Measurements from ENCODE around the gene ZNF83.

ZNF83 gene

DNA sequence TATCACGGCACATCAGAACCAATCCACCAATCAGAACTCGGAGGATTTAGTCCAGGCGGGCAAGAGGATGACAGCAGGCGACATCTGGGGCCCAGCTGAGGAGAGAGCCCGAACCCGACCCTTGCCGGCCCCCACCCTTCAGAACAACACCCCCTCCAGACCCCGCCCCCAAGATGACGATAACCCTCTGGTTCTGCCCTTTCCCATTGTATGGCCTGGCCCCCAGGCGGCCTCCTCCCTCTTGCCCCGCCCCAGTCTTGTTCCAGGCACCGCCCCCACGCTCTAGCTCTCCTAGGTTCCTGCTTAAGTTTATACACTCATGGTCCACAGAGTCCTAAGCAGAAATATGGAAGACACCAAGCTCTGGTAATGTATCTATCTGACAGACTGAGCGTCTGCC is 2.8 kb upstream of the ZNF83 start:
- TF ChIP-seq FOXM1 (IDR thresholded peaks at IDR 0.05; ENCODE audit: borderline replicate concordance, low read depth) (no peak), RAD21 (IDR thresholded peaks at IDR 0.05; ENCODE audit: low read depth) (no peak), EGR1 (IDR thresholded peaks at IDR 0.05) (no peak), CEBPB (IDR thresholded peaks at IDR 0.05) (no peak), TCF12 (IDR thresholded peaks at IDR 0.05; ENCODE audit: low read depth) (no peak), TEAD4 (IDR thresholded peaks at IDR 0.05) (no peak)
- TF ChIP-seq, protein P1, sequence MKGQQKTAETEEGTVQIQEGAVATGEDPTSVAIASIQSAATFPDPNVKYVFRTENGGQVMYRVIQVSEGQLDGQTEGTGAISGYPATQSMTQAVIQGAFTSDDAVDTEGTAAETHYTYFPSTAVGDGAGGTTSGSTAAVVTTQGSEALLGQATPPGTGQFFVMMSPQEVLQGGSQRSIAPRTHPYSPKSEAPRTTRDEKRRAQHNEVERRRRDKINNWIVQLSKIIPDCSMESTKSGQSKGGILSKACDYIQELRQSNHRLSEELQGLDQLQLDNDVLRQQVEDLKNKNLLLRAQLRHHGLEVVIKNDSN (IDR thresholded peaks at IDR 0.05): no peak

DNA sequence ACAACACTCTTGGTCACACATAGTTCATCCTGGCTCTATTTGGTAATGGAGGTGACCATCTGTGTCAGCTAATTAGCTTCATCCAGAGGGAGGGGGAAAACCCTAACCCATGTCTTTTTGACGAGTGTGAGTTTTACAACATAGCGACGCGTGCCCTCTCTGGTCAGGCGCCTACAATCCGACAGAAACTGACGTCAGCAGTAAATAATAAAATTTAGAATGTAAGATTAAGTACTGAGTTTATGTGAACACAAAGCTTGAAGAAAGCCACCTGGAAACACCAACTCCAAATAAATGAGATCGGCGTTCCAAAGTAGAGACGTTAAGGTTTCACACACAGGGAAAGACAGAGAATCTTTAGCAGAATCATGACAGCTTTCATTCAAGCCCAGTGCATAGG is 1.8 kb upstream of the ZNF83 start:
- TF ChIP-seq EP300 (IDR thresholded peaks at IDR 0.05; ENCODE audit: borderline replicate concordance) (no peak), YY1 (IDR thresholded peaks at IDR 0.05; ENCODE audit: low read depth) (no peak), NFIC (IDR thresholded peaks at IDR 0.05) (no peak), TEAD4 (IDR thresholded peaks at IDR 0.05) (no peak), RAD21 (IDR thresholded peaks at IDR 0.05; ENCODE audit: low read depth) (no peak), TAF1 (IDR thresholded peaks at IDR 0.05; ENCODE audit: low read depth) (no peak), EGR1 (IDR thresholded peaks at IDR 0.05) (no peak), CREB1 (IDR thresholded peaks at IDR 0.05; ENCODE audit: low read depth) (no peak), ZBTB7A (IDR thresholded peaks at IDR 0.05; ENCODE audit: low read depth) (no peak), REST (IDR thresholded peaks at IDR 0.05; ENCODE audit: low read depth) (no peak), CEBPB (IDR thresholded peaks at IDR 0.05) (no peak), TCF12 (IDR thresholded peaks at IDR 0.05; ENCODE audit: low read depth) (no peak), FOXM1 (IDR thresholded peaks at IDR 0.05; ENCODE audit: borderline replicate concordance, low read depth) (no peak)
- TF ChIP-seq, protein P1 (IDR thresholded peaks at IDR 0.05): no peak
- TF ChIP-seq, protein P2, sequence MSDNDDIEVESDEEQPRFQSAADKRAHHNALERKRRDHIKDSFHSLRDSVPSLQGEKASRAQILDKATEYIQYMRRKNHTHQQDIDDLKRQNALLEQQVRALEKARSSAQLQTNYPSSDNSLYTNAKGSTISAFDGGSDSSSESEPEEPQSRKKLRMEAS (IDR thresholded peaks at IDR 0.05): no peak

- no peak for TF ChIP-seq ZBTB7A (IDR thresholded peaks at IDR 0.05; ENCODE audit: low read depth)
Measured at GRCh38 chr19:52638601-52639000, 446 bp upstream of the ZNF83 start.

DNA sequence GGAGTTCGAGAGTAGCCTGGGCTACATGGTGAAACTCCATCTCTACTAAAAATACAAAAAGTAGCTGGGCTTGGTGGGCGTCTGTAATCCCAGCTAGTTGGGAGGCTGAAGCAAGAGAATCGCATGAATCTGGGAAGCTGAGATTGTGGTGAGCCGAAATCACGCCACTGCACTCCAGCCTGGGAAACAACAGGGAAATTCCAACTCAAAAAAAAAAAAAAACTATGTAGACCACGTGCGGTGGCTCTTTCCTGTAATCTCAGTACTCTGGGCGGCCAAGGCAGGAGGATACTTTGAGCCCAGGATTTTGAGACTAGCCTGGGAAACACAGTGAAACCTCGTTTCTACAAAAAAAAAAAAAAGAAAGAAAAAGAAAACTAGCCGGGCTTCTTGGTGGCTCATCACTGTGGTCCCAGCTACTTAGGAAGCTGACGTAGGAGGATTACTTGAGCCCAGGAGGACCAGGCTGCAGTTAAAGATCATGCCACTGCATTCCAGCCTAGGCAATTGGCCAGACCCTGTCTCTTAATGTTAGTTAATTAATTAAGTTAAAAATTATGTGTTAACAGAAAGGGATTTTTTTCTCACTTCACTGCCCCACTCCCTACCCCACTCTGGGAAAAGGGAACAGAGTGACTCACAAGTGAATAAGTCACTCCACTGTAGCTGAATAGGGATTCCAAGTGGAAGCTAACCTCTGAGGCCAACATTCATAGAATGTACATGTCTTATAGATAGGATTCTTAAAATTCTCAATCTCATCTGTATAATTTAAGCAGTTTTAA is 2.2 kb downstream of the ZNF83 start:
- TF ChIP-seq CEBPB (IDR thresholded peaks at IDR 0.05) (no peak), TCF12 (IDR thresholded peaks at IDR 0.05; ENCODE audit: low read depth) (no peak), NFIC (IDR thresholded peaks at IDR 0.05) (no peak), TAF1 (IDR thresholded peaks at IDR 0.05; ENCODE audit: low read depth) (no peak), EP300 (IDR thresholded peaks at IDR 0.05; ENCODE audit: borderline replicate concordance) (no peak), YY1 (IDR thresholded peaks at IDR 0.05; ENCODE audit: low read depth) (no peak), EGR1 (IDR thresholded peaks at IDR 0.05) (no peak), CREB1 (IDR thresholded peaks at IDR 0.05; ENCODE audit: low read depth) (no peak), RAD21 (IDR thresholded peaks at IDR 0.05; ENCODE audit: low read depth) (no peak), TEAD4 (IDR thresholded peaks at IDR 0.05) (no peak), REST (IDR thresholded peaks at IDR 0.05; ENCODE audit: low read depth) (no peak), ZBTB7A (IDR thresholded peaks at IDR 0.05; ENCODE audit: low read depth) (no peak), FOXM1 (IDR thresholded peaks at IDR 0.05; ENCODE audit: borderline replicate concordance, low read depth) (no peak)
- TF ChIP-seq, protein P1 (IDR thresholded peaks at IDR 0.05): no peak
- TF ChIP-seq, protein P2 (IDR thresholded peaks at IDR 0.05): no peak

- TF ChIP-seq, protein P1 (IDR thresholded peaks at IDR 0.05): no peak
- TF ChIP-seq RAD21 (IDR thresholded peaks at IDR 0.05; ENCODE audit: low read depth): no peak
- no peak for TF ChIP-seq YY1 (IDR thresholded peaks at IDR 0.05; ENCODE audit: low read depth)
- no peak for TF ChIP-seq FOXM1 (IDR thresholded peaks at IDR 0.05; ENCODE audit: borderline replicate concordance, low read depth)
Measured at GRCh38 chr19:52626915-52627314, 11.2 kb downstream of the ZNF83 start.
